Stomach (tissue), 9 donors: ENCODE data around the gene CUEDC1. TPM values are rescaled to one million over a fixed set of nuclear protein-coding genes. Genes with fewer than 3 reads are reported as not detected.

Experiments
- DNase-seq, 2 donors: peaks; one replicate each; pipeline versions ENCODE4 v3.0.0 to v3.0.0-alpha.2; 2013 to 2019
- H3K27ac ChIP-seq, 5 donors: fragments of 200-600 bp in 4 of 5; sonication (generic) in 4 of 5; one replicate each; pipeline ENCODE4 v1.5.1; 2013 to 2019; ENCODE audit warnings: mild to moderate bottlenecking in 1 of 5, moderate library complexity in 1 of 5
- H3K27me3 ChIP-seq, 3 donors: fragments of 200-600 bp; sonication (generic); one replicate each; pipeline ENCODE4 v1.5.1; 2017 to 2019; ENCODE audit warnings: mixed run types in 1 of 3
- H3K36me3 ChIP-seq, 4 donors: fragments of 200-600 bp; sonication (generic); 1 replicate in 3 of 4; 2 replicates in 1 of 4; pipeline ENCODE4 v1.5.1; 2016 to 2019
- H3K4me1 ChIP-seq, 4 donors: fragments of 200-600 bp; sonication (generic); one replicate each; pipeline ENCODE4 v1.5.1; 2016 to 2019
- H3K4me3 ChIP-seq, 4 donors: fragments of 200-600 bp; sonication (generic) in 3 of 4; one replicate each; pipeline ENCODE4 v1.5.1; 2016 to 2019; ENCODE audit warnings: mild to moderate bottlenecking in 1 of 4
- H3K9me3 ChIP-seq, 4 donors: fragments of 200-600 bp; sonication (generic); one replicate each; pipeline ENCODE4 v1.5.1; 2016 to 2019
- EP300 ChIP-seq: sonication (generic); formaldehyde crosslinking; IDR thresholded peaks from one replicate; pipeline ENCODE4 v1.6.1; 2017; ENCODE audit warnings: antibody characterized with exemption
- POLR2A ChIP-seq, 4 donors: fragments of 450-650 bp; IDR thresholded peaks; one replicate each; pipeline ENCODE4 v1.6.1; 2016; ENCODE audit warnings: antibody characterized with exemption in 4 of 4, control low read depth in 2 of 4, mild to moderate bottlenecking in 1 of 4, moderate library complexity in 1 of 4
- POLR2AphosphoS5 ChIP-seq, 3 donors: sonication (generic); formaldehyde crosslinking; IDR thresholded peaks; one replicate each; pipeline ENCODE4 v1.6.1; 2016; ENCODE audit warnings: antibody characterized with exemption in 3 of 3
- WGBS, 5 donors: extraction: QIAGEN DNeasy Blood & Tissue Kit in 3 of 5; methylation state at CpG; one replicate each; pipeline versions ENCODE4 v1.1.5 to v1.1.7; 2013 to 2018; 5-methylcytosine and 5-hydroxymethylcytosine counted together
- intact Hi-C: fragments of 100-400 bp; cut with DNase I; formaldehyde crosslinking; loops from one replicate; pipeline ENCODE4 v1.15.1; 2023; ENCODE audit warnings: low total_unique reads
- polyA plus RNA-seq, 3 donors: library from polyadenylated mRNA; stranded (reverse); fragments of 200-250 nt; gene quantifications; one replicate each; pipeline ENCODE4 v1.2.3, GENCODE V29; 2013
- total RNA-seq, 5 donors: library from RNA; depleted of rRNA; stranded (reverse); fragments of >200 nt; gene quantifications; one replicate each; pipeline versions ENCODE4 v1.1.0 to v1.2.3, GENCODE V29; 2014 to 2016
- TF ChIP-seq, protein P1 (sequence below), 7 experiments: fragments of 450-650 bp in 4 of 7; fragments of 200-600 bp in 3 of 7; sonication (generic) in 3 of 7; IDR thresholded peaks; one replicate each; pipeline ENCODE4 v1.5.1; 2016 to 2019; ENCODE audit warnings: antibody characterized with exemption in 7 of 7, control low read depth in 2 of 7, mild to moderate bottlenecking in 1 of 7
- donor health status: healthy with polysubstance abuse.
- donor health status: Bipolar disorder and iron deficiency.
- donor health status: healthy.

Gene CUEDC1
- total and polyA plus RNA-seq, 8 donors, result 10.5 to 111 (median 21.7) TPM

DNA sequence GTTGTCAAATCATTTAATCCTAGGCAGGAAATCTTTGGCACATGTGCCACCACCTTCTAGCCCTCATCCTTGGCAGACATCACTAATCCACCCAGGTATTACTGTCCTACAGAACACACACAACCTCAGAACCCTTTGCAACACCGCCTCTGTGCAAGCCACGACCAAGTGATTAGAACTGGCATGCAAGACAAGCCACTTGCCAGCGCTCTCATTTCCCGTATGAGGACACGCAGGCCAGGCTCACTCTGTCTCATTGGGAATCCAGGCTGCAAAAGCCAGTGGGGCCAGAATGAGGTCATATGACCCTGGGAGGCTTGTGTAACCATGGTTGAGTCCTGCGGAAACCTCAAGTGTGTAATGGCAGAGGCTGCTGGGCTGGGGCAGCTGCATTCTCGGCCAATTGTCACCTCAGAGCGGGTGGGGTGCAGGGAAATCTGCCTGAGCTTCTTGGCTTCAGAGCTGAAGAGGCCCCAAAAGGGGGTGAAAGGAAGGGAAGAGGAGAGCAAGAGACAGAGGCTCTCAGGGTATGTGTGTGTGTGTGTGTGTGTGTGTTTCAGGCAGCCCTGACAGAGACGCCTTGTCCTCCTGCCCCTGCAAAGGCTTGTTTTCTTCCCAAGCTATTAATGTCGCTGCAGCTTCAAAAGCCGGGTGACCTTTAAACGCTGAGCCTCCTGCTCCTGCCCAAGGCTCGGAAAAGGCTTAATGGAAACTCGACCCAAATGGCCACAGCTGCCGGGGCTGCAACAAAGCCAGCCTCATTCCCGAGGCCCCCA, 62.2 kb downstream of the CUEDC1 start:
- H3K27me3 ChIP-seq, result no peaks in the 10 kb centered on the region
- H3K4me3 ChIP-seq, result peak overlapping the region in 1 of 4 donors; percentile 24
- TF ChIP-seq EP300 (peak; percentile 95), POLR2A (IDR thresholded peaks at IDR 0.05) (no peak), POLR2AphosphoS5 (IDR thresholded peaks at IDR 0.05) (peak; percentile 81 to 96 (median 93))
- TF ChIP-seq, protein P1, sequence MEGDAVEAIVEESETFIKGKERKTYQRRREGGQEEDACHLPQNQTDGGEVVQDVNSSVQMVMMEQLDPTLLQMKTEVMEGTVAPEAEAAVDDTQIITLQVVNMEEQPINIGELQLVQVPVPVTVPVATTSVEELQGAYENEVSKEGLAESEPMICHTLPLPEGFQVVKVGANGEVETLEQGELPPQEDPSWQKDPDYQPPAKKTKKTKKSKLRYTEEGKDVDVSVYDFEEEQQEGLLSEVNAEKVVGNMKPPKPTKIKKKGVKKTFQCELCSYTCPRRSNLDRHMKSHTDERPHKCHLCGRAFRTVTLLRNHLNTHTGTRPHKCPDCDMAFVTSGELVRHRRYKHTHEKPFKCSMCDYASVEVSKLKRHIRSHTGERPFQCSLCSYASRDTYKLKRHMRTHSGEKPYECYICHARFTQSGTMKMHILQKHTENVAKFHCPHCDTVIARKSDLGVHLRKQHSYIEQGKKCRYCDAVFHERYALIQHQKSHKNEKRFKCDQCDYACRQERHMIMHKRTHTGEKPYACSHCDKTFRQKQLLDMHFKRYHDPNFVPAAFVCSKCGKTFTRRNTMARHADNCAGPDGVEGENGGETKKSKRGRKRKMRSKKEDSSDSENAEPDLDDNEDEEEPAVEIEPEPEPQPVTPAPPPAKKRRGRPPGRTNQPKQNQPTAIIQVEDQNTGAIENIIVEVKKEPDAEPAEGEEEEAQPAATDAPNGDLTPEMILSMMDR (IDR thresholded peaks at IDR 0.05), result peak in 1 of 7 experiments; percentile 2
- peak; percentile 81 to 93 for DNase-seq
- intact Hi-C loops, result loop anchor here (10.0 kb wide), 1 partner anchor 62 kb away; the partner anchor contains the start of gene CUEDC1
- no peaks in the 10 kb centered on the region for H3K9me3 ChIP-seq
- no peaks in the 10 kb centered on the region for H3K36me3 ChIP-seq
- H3K27ac ChIP-seq, result peak overlapping the region; percentile 81 to 95 (median 93)
- 5 to 13% (median 7%) methylated on average over 16 of the region's 16 CpGs for WGBS, 5 donors
- H3K4me1 ChIP-seq, result peaks cover 60 to 93% (median 82%) of the 10 kb centered on the region in 4 donors

DNA sequence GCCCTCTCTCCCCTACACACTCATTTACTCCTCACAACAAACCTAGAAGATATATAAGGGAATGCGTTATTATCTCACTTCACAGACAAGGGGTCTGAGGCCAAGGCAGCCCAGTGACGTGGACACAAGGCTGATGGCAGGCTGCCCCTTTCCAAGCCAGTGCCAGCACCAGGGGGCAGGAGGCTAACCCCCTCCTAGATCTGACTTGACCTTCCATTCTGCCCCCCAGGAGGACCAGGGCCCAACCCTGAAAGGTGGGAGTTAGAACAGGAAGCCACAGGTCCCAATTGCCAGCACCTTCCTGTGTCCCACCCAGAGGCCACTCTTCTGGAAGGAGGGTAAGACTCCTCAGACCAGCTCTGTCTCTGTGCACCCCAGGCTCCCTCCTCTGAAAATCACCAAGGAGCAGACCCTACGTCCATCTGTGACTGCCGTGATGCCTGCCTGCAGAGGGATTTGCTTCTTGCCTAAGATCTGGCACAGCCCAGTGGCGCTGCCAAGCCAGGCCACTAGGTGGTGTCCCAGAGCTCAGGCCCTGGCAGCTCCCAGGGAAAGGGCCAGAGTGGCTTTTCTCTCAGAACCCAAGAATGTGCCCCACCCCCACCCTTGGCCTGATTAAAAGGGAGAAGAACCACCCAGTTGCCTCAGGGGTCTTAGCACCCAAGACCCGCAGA, 62.9 kb downstream of the CUEDC1 start:
- H3K4me1 ChIP-seq, result peaks cover 59 to 87% (median 76%) of the 10 kb centered on the region in 4 donors
- TF ChIP-seq POLR2AphosphoS5 (IDR thresholded peaks at IDR 0.05) (peak; percentile 3 to 44 (median 24)), EP300 (no peak), POLR2A (IDR thresholded peaks at IDR 0.05) (no peak)
- TF ChIP-seq, protein P1 (IDR thresholded peaks at IDR 0.05), result peak in 6 of 7 experiments; percentile 83 to 98 (median 97)
- 31 to 39% (median 34%) methylated on average over 5 to 6 of the region's 6 CpGs for WGBS, 5 donors
- H3K27me3 ChIP-seq, result no peaks in the 10 kb centered on the region
- no peaks in the 10 kb centered on the region for H3K36me3 ChIP-seq
- DNase-seq, result peak; percentile 91 to 95
- no peaks in the 10 kb centered on the region for H3K9me3 ChIP-seq
- peak overlapping the region in 1 of 4 donors; percentile 24 for H3K4me3 ChIP-seq
- H3K27ac ChIP-seq, result peak overlapping the region; percentile 81 to 95 (median 93)
- intact Hi-C loops, result loop anchor here (10.0 kb wide), 1 partner anchor 63 kb away; the partner anchor contains the start of gene CUEDC1

DNA sequence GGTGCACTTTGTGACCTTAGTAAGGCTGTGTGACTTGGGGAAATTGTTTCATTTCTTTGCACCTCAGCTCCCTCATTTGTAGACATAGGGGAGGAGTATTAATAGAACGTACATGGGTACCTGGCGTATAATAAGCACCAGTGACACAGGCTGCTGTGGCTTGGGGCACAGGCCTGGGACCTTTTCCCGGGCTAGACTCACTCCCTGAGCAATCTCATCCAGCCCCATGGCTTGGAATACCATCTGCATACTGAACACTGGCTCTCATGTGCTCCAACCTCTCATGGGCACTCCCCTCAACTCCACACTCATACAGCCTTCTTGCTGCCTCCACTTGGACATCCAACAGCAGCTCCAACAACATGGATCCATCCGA, 64.4 kb downstream of the CUEDC1 start:
- WGBS, 5 donors, result 36 to 74% (median 55%) methylated on average over 4 of the region's 4 CpGs
- intact Hi-C loops, result loop anchor here (10.0 kb wide), 1 partner anchor 64 kb away; the partner anchor contains the start of gene CUEDC1

More for the DNA sequence above, 64.4 kb downstream of the CUEDC1 start:
- no peaks in the 10 kb centered on the region for H3K27me3 ChIP-seq
- H3K4me3 ChIP-seq, result no peak overlapping the region
- H3K27ac ChIP-seq, result peak overlapping the region; percentile 63 to 95 (median 81)
- peaks cover 58 to 79% (median 72%) of the 10 kb centered on the region in 4 donors for H3K4me1 ChIP-seq
- TF ChIP-seq POLR2AphosphoS5 (IDR thresholded peaks at IDR 0.05) (no peak), EP300 (no peak), POLR2A (IDR thresholded peaks at IDR 0.05) (no peak)
- TF ChIP-seq, protein P1 (IDR thresholded peaks at IDR 0.05), result no peak
- no peaks in the 10 kb centered on the region for H3K9me3 ChIP-seq
- peak in 1 of 2 donors; percentile 10 for DNase-seq
- no peaks in the 10 kb centered on the region for H3K36me3 ChIP-seq
